ENCODE measurements around the gene DDX1.

Gene DDX1

GRCh38 chr2:15565392-15565791 lies 26.3 kb upstream of the DDX1 start:
- DNase-seq (ENCODE audit: low spot score) = no peak
- no peak for TF ChIP-seq CTCF (IDR thresholded peaks at IDR 0.05; ENCODE audit: extremely low read depth, missing control alignments)

GRCh38 chr2:15565994-15566671 lies 25.5 kb upstream of the DDX1 start:
- DNase-seq (ENCODE audit: low spot score) = no peak
- no peak for TF ChIP-seq CTCF (IDR thresholded peaks at IDR 0.05; ENCODE audit: extremely low read depth, missing control alignments)

GRCh38 chr2:15566912-15567311 lies 24.8 kb upstream of the DDX1 start:
- no peak for DNase-seq (ENCODE audit: low spot score)
- TF ChIP-seq CTCF (IDR thresholded peaks at IDR 0.05; ENCODE audit: extremely low read depth, missing control alignments) = no peak

DNA sequence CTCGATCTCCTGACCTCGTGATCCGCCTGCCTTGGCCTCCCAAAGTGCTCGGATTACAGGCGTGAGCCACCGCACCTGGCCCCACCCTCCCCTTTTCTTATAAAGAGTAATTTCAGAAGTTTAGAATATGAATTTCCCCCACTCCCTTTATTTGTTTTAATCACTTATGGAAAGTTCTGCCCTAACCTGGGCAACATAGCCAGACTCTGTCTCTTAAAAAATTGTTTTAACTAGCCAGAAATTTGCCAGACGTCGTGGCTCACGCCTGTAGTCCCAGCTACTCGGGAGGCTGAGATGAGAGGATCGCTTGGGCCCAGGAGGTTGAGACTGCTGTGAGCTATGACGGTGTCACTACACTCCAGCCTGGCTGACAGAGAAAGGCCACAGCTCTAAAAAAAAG lies 22.8 kb upstream of the DDX1 start:
- no peak for DNase-seq (ENCODE audit: low spot score)
- TF ChIP-seq CTCF (IDR thresholded peaks at IDR 0.05; ENCODE audit: extremely low read depth, missing control alignments) = no peak

- no peak for TF ChIP-seq CTCF (IDR thresholded peaks at IDR 0.05; ENCODE audit: extremely low read depth, missing control alignments)
- DNase-seq (ENCODE audit: low spot score) = no peak
Observed at GRCh38 chr2:15570104-15570503, 21.6 kb upstream of the DDX1 start.

DNA sequence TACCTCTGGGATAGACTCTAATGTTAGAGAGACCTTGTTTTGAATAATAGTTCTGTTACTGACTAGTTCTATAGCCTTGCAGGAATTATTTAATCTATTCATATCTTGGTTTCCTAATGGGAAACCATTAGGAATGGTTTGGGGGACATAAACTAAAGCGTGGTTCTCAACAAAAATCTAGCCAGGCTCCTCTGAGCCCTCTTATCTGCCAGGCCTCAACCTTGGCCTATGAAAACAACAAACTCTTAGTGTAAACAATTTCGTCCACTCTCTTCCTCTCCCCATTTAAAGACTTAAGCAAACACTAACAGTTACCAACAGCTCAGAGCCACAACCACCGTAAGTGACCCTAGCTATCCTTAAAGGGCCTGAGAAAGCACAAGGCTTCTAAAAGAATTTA lies 19.9 kb upstream of the DDX1 start:
- TF ChIP-seq CTCF (IDR thresholded peaks at IDR 0.05; ENCODE audit: extremely low read depth, missing control alignments) = no peak
- no peak for DNase-seq (ENCODE audit: low spot score)

- peak; percentile 66 for DNase-seq (ENCODE audit: low spot score)
- peak; percentile 68 for TF ChIP-seq CTCF (IDR thresholded peaks at IDR 0.05; ENCODE audit: extremely low read depth, missing control alignments)
Observed at GRCh38 chr2:15577071-15577735, 14.5 kb upstream of the DDX1 start.
